HepG2 (cell line): Measurements from ENCODE around the gene C16orf54. TPM values are rescaled to one million over a fixed set of nuclear protein-coding genes. Genes with fewer than 3 reads are reported as not detected.

Experiments used
- CBX2 ChIP-seq, 2 experiments: fragments of 200-600 bp in 1 of 2; sonication (generic); formaldehyde crosslinking in 1 of 2; IDR thresholded peaks; 2 replicates each; pipeline versions ENCODE4 v1.7.0 to v1.8.1; 2018 to 2022; ENCODE audit warnings: low read depth in 2 of 2, low read length in 1 of 2, mild to moderate bottlenecking in 1 of 2, missing genetic modification reagents in 1 of 2
- CENPT ChIP-seq: sonication (generic); formaldehyde crosslinking; IDR thresholded peaks from 2 replicates; pipeline ENCODE4 v1.8.0; 2022; ENCODE audit warnings: low read depth, mild to moderate bottlenecking, moderate library complexity, missing genetic modification reagents
- HIVEP1 ChIP-seq: sonication (generic); formaldehyde crosslinking; IDR thresholded peaks from 2 replicates; pipeline ENCODE4 v1.4.0; 2020; ENCODE audit warnings: mild to moderate bottlenecking, missing genetic modification reagents
- HMG20B ChIP-seq: conservative IDR thresholded peaks from 2 replicates; pipeline ENCODE4 v1.6.1; 2016; ENCODE audit warnings: missing genetic modification reagents, missing compliant biosample characterization
- MEIS2 ChIP-seq: sonication (generic); formaldehyde crosslinking; IDR thresholded peaks from 2 replicates; pipeline ENCODE4 v1.9.0; 2021; ENCODE audit warnings: mild to moderate bottlenecking, missing genetic modification reagents
- PLRG1 ChIP-seq: fragments of 450-650 bp; conservative IDR thresholded peaks from 2 replicates; pipeline ENCODE4 v1.6.1; 2016
- REXO4 ChIP-seq: sonication (generic); formaldehyde crosslinking; IDR thresholded peaks from 2 replicates; pipeline ENCODE4 v1.8.0; 2022; ENCODE audit warnings: missing genetic modification reagents, mild to moderate bottlenecking, borderline replicate concordance
- SRF ChIP-seq: IDR thresholded peaks from 2 replicates; pipeline ENCODE4 v1.6.1; 2011; ENCODE audit warnings: mild to moderate bottlenecking, low read depth, low read length, moderate library complexity
- SSRP1 ChIP-seq: IDR thresholded peaks from 2 replicates; pipeline ENCODE4 v1.6.1; 2016; ENCODE audit warnings: control low read depth
- ZEB1 ChIP-seq: IDR thresholded peaks from 2 replicates; pipeline ENCODE4 v1.6.1; 2012; ENCODE audit warnings: mild to moderate bottlenecking, low read depth, inconsistent platforms; ENCODE audit not compliant: insufficient replicate concordance
- ZIK1 ChIP-seq: sonication (generic); formaldehyde crosslinking; IDR thresholded peaks from 2 replicates; pipeline ENCODE4 v1.5.0; 2020; ENCODE audit warnings: mild to moderate bottlenecking, low read depth, missing genetic modification reagents, borderline replicate concordance
- ZNF24 ChIP-seq: fragments of 450-650 bp; IDR thresholded peaks from 2 replicates; pipeline ENCODE4 v1.6.1; 2017; ENCODE audit warnings: antibody characterized with exemption, mild to moderate bottlenecking
- ZNF432 ChIP-seq: sonication (generic); formaldehyde crosslinking; IDR thresholded peaks from 2 replicates; pipeline ENCODE4 v1.5.0; 2020; ENCODE audit warnings: missing genetic modification reagents, mild to moderate bottlenecking, borderline replicate concordance
- ZNF530 ChIP-seq: sonication (generic); formaldehyde crosslinking; IDR thresholded peaks from 2 replicates; pipeline ENCODE4 v1.5.0; 2020; ENCODE audit warnings: low read depth, mild to moderate bottlenecking, missing genetic modification reagents
- ZNF543 ChIP-seq: sonication (generic); formaldehyde crosslinking; IDR thresholded peaks from 2 replicates; pipeline ENCODE4 v1.4.0; 2020; ENCODE audit warnings: mild to moderate bottlenecking, missing genetic modification reagents
- ZNF556 ChIP-seq: sonication (generic); formaldehyde crosslinking; IDR thresholded peaks from 2 replicates; pipeline ENCODE4 v1.4.0; 2020; ENCODE audit warnings: mild to moderate bottlenecking, missing genetic modification reagents, borderline replicate concordance
- polyA plus RNA-seq, 8 experiments: library from polyadenylated mRNA; depleted of rRNA in 3 of 8; stranded (reverse) in 7 of 8; unstranded in 1 of 8; fragments of >200 nt; fragmentation: Illumina TruSeq in 4 of 8; extraction: Trizol in 4 of 8; gene quantifications; 2 replicates each; pipeline versions ENCODE4 v1.2.1 to v1.2.3, GENCODE V29; 2011 to 2016; ENCODE audit warnings: low read depth in 4 of 8, missing spikeins in 1 of 8, mixed read lengths in 1 of 8; ENCODE audit not compliant: insufficient read depth in 1 of 8
- total RNA-seq, 5 experiments: library from RNA; depleted of rRNA; stranded (reverse); fragments of >200 nt; fragmentation: Illumina TruSeq; extraction: Trizol; gene quantifications; 2 replicates each; pipeline ENCODE4 v1.2.3, GENCODE V29; 2016; ENCODE audit warnings: low read depth in 1 of 5
- TF ChIP-seq, protein P1 (sequence below): IDR thresholded peaks from 2 replicates; pipeline ENCODE4 v1.6.1; 2016; ENCODE audit warnings: missing biosample characterization, missing genetic modification reagents, low read depth
- TF ChIP-seq, protein P2 (sequence below): sonication (generic); formaldehyde crosslinking; IDR thresholded peaks from 2 replicates; pipeline ENCODE4 v1.5.0; 2020; ENCODE audit warnings: mild to moderate bottlenecking, missing genetic modification reagents, borderline replicate concordance
- TF ChIP-seq, protein P3 (sequence below): sonication (generic); formaldehyde crosslinking; IDR thresholded peaks from 2 replicates; pipeline ENCODE4 v1.5.1; 2020; ENCODE audit warnings: missing genetic modification reagents, mild to moderate bottlenecking, borderline replicate concordance
- TF ChIP-seq, protein P4 (sequence below): IDR thresholded peaks from 2 replicates; pipeline ENCODE4 v1.6.1; 2016; ENCODE audit warnings: low read depth, control low read depth

Gene C16orf54
- total and polyA plus RNA-seq, 2 of the 13 experiments (the other 11 are each of a cell fraction or from before 2014, with no cell fraction given): not detected

DNA sequence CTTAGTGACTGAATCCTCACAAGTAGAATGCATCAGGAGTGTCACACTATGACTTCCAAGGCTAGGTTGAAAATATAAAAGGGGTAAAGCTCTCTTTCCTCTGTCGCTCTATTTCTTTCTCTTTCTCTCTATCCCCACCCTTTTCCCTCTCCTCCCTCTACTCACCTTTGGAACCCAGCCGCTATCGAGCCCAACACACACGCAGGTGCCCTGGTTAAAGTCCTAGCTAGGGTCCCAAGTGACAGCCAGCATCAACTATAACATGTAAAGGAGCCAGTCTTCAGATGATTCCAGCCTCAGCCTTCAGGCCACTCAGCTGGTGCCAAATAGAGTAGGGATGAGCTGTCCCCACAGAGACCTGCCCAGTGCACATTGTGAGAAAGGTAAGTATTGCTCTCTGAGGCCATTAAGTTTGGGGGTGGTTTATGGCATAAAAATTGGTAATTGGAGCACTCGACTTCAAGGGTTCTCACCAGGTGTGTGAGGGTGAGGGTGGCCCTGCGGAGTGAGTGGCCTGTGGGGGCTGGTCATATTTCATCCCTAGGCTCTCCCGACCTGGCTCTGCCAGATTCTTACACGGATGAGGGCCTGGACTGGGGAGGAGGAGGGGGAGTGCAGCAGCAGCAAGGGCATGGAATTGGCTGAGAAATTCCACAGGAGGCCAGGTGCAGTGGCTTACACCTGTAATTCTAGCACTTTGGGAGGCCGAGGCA, 14.9 kb upstream of the C16orf54 start (continued):
- TF ChIP-seq HMG20B (CRISPR knock-in tag) (no peak), MEIS2 (no peak), CENPT (no peak), CBX2 (IDR thresholded peaks at IDR 0.05; ENCODE audit: low read depth, low read length) (no peak), CBX2 (CRISPR knock-in tag; IDR thresholded peaks at IDR 0.05; ENCODE audit: low read depth) (no peak), ZEB1 (no peak), HIVEP1 (CRISPR knock-in tag) (peak; percentile 36; the same call in 1 of the 2 replicates), ZNF530 (no peak), PLRG1 (no peak), ZIK1 (no peak), REXO4 (CRISPR knock-in tag) (no peak), ZNF24 (no peak), ZNF432 (CRISPR knock-in tag) (no peak), ZNF543 (CRISPR knock-in tag) (0 out of 2 replicates have a peak, but pooled peaks have one; percentile 40), SSRP1 (CRISPR knock-in tag) (no peak), SRF (no peak), ZNF556 (CRISPR knock-in tag) (no peak)
- TF ChIP-seq, protein P1, sequence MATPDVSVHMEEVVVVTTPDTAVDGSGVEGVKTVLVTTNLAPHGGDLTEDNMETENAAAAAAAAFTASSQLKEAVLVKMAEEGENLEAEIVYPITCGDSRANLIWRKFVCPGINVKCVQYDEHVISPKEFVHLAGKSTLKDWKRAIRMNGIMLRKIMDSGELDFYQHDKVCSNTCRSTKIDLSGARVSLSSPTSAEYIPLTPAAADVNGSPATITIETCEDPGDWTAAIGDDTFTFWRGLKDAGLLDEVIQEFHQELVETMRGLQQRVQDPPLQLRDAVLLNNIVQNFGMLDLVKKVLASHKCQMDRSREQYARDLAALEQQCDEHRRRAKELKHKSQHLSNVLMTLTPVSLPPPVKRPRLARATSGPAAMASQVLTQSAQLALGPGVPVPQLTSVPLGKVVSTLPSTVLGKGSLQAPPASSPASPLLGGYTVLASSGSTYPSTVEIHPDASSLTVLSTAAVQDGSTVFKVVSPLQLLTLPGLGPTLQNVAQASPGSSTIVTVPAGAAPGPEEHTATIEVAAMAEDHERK (CRISPR knock-in tag): no peak
- TF ChIP-seq, protein P2, sequence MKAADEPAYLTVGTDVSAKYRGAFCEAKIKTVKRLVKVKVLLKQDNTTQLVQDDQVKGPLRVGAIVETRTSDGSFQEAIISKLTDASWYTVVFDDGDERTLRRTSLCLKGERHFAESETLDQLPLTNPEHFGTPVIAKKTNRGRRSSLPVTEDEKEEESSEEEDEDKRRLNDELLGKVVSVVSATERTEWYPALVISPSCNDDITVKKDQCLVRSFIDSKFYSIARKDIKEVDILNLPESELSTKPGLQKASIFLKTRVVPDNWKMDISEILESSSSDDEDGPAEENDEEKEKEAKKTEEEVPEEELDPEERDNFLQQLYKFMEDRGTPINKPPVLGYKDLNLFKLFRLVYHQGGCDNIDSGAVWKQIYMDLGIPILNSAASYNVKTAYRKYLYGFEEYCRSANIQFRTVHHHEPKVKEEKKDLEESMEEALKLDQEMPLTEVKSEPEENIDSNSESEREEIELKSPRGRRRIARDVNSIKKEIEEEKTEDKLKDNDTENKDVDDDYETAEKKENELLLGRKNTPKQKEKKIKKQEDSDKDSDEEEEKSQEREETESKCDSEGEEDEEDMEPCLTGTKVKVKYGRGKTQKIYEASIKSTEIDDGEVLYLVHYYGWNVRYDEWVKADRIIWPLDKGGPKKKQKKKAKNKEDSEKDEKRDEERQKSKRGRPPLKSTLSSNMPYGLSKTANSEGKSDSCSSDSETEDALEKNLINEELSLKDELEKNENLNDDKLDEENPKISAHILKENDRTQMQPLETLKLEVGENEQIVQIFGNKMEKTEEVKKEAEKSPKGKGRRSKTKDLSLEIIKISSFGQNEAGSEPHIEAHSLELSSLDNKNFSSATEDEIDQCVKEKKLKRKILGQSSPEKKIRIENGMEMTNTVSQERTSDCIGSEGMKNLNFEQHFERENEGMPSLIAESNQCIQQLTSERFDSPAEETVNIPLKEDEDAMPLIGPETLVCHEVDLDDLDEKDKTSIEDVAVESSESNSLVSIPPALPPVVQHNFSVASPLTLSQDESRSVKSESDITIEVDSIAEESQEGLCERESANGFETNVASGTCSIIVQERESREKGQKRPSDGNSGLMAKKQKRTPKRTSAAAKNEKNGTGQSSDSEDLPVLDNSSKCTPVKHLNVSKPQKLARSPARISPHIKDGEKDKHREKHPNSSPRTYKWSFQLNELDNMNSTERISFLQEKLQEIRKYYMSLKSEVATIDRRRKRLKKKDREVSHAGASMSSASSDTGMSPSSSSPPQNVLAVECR (CRISPR knock-in tag): no peak
- TF ChIP-seq, protein P3, sequence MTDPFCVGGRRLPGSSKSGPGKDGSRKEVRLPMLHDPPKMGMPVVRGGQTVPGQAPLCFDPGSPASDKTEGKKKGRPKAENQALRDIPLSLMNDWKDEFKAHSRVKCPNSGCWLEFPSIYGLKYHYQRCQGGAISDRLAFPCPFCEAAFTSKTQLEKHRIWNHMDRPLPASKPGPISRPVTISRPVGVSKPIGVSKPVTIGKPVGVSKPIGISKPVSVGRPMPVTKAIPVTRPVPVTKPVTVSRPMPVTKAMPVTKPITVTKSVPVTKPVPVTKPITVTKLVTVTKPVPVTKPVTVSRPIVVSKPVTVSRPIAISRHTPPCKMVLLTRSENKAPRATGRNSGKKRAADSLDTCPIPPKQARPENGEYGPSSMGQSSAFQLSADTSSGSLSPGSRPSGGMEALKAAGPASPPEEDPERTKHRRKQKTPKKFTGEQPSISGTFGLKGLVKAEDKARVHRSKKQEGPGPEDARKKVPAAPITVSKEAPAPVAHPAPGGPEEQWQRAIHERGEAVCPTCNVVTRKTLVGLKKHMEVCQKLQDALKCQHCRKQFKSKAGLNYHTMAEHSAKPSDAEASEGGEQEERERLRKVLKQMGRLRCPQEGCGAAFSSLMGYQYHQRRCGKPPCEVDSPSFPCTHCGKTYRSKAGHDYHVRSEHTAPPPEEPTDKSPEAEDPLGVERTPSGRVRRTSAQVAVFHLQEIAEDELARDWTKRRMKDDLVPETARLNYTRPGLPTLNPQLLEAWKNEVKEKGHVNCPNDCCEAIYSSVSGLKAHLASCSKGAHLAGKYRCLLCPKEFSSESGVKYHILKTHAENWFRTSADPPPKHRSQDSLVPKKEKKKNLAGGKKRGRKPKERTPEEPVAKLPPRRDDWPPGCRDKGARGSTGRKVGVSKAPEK (CRISPR knock-in tag): 0 out of 2 replicates have a peak, but pooled peaks have one; percentile 42
- TF ChIP-seq, protein P4, sequence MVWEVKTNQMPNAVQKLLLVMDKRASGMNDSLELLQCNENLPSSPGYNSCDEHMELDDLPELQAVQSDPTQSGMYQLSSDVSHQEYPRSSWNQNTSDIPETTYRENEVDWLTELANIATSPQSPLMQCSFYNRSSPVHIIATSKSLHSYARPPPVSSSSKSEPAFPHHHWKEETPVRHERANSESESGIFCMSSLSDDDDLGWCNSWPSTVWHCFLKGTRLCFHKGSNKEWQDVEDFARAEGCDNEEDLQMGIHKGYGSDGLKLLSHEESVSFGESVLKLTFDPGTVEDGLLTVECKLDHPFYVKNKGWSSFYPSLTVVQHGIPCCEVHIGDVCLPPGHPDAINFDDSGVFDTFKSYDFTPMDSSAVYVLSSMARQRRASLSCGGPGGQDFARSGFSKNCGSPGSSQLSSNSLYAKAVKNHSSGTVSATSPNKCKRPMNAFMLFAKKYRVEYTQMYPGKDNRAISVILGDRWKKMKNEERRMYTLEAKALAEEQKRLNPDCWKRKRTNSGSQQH (CRISPR knock-in tag): no peak
